Measurements from ENCODE around the gene KCNMB4. TPM values are rescaled to one million over a fixed set of nuclear protein-coding genes. Genes with fewer than 3 reads are reported as not detected.

Gene KCNMB4
- total and polyA plus RNA-seq, 2 of the 4 experiments (the other 2 are of a cell fraction), result 0.90 to 1.1 TPM

- H3K79me1 ChIP-seq (ENCODE audit: low read depth in 1 of 2, low read length in 2 of 2), result no peaks in the 10 kb centered on the region
- intact Hi-C loops (cut with micrococcal nuclease) (loop anchor here (2.0 to 5.0 kb wide), 3 partner anchors 125 to 380 kb away; partner anchors contain the start of gene CNOT2), dilution Hi-C loops (cut with HindIII; ENCODE audit: low sequenced_read_pairs, unreplicated experiment) (no loop called here), in situ Hi-C loops (cut with MboI; ENCODE audit: low sequenced_read_pairs) (no loop called here)
- H4K5ac ChIP-seq (ENCODE audit: low read depth, low read length), result no peak overlapping the region
- H3K36me3 ChIP-seq (ENCODE audit: control insufficient read depth, insufficient read depth, low read length), result no peaks in the 10 kb centered on the region
- no peaks in the 10 kb centered on the region for H3K9me1 ChIP-seq (ENCODE audit: insufficient read depth, low read length)
- ChIA-PET CTCF (interaction anchor here (0.6 kb wide), 1 partner anchor 1181 kb away, joined by 3 read pairs; no protein-coding TSS in a partner anchor), POLR2A (ENCODE audit: unreplicated experiment) (no interaction called here)
- no peak overlapping the region for H3K14ac ChIP-seq (replicated peaks; ENCODE audit: low read depth, low read length)
- no peaks in the 10 kb centered on the region for H3K9me3 ChIP-seq (ENCODE audit: control insufficient read depth, insufficient read depth, low read length)
- H3K27me3 ChIP-seq (ENCODE audit: control insufficient read depth, insufficient read depth, low read length), result peaks cover 15% of the 10 kb centered on the region; the same call in 1 of the 2 replicates
- peak overlapping the region; percentile 85 for H2AFZ ChIP-seq (replicated peaks; ENCODE audit: low read length, poor library complexity)
- H3K56ac ChIP-seq (ENCODE audit: extremely low read depth, insufficient read depth, low read length), result no peak overlapping the region
- H2AK9ac ChIP-seq (replicated peaks; ENCODE audit: low read depth, low read length, poor library complexity), result peak overlapping the region; percentile 45
- H2BK5ac ChIP-seq (ENCODE audit: low read depth, low read length, poor library complexity, severe bottlenecking), result no peak overlapping the region
- H3K23ac ChIP-seq (ENCODE audit: low read depth, low read length), result peak overlapping the region; percentile 73; the same call in 1 of the 2 replicates
- TF ChIP-seq RFX5 (IDR thresholded peaks at IDR 0.05; ENCODE audit: low read depth, low read length) (no peak), RAD21 (IDR thresholded peaks at IDR 0.05; ENCODE audit: low read length) (no peak), NFE2L2 (IDR thresholded peaks at IDR 0.05; ENCODE audit: low read depth, low read length) (no peak), POLR2A (IDR thresholded peaks at IDR 0.05; ENCODE audit: low read depth, low read length) (no peak), MXI1 (IDR thresholded peaks at IDR 0.05; ENCODE audit: borderline replicate concordance, low read depth, low read length) (no peak), FOS (IDR thresholded peaks at IDR 0.05; ENCODE audit: low read depth, low read length) (no peak), ELK1 (IDR thresholded peaks at IDR 0.05; ENCODE audit: borderline replicate concordance, low read depth, low read length) (no peak), CHD1 (IDR thresholded peaks at IDR 0.05; ENCODE audit: low read depth, low read length) (no peak), RCOR1 (IDR thresholded peaks at IDR 0.05; ENCODE audit: insufficient replicate concordance, low read length) (no peak), CEBPB (IDR thresholded peaks at IDR 0.05; ENCODE audit: low read depth, low read length) (no peak)
- TF ChIP-seq, protein P1, sequence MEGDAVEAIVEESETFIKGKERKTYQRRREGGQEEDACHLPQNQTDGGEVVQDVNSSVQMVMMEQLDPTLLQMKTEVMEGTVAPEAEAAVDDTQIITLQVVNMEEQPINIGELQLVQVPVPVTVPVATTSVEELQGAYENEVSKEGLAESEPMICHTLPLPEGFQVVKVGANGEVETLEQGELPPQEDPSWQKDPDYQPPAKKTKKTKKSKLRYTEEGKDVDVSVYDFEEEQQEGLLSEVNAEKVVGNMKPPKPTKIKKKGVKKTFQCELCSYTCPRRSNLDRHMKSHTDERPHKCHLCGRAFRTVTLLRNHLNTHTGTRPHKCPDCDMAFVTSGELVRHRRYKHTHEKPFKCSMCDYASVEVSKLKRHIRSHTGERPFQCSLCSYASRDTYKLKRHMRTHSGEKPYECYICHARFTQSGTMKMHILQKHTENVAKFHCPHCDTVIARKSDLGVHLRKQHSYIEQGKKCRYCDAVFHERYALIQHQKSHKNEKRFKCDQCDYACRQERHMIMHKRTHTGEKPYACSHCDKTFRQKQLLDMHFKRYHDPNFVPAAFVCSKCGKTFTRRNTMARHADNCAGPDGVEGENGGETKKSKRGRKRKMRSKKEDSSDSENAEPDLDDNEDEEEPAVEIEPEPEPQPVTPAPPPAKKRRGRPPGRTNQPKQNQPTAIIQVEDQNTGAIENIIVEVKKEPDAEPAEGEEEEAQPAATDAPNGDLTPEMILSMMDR (conservative IDR thresholded peaks at IDR 0.05; ENCODE audit: low read depth, low read length), result no peak
- H4K91ac ChIP-seq (ENCODE audit: insufficient read depth, low read depth, low read length), result no peak overlapping the region
- H3K18ac ChIP-seq (ENCODE audit: low read depth, low read length), result no peak overlapping the region
- peaks cover 3% of the 10 kb centered on the region; the same call in 1 of the 2 replicates for H3K4me1 ChIP-seq (ENCODE audit: control insufficient read depth, insufficient read depth, low read length)
- peak overlapping the region; percentile 94 for H3K4me2 ChIP-seq (ENCODE audit: low read depth, low read length)
- no CpG with 5 or more reads among the region's 21 CpGs for WGBS, 2 experiments (ENCODE audit: extremely low coverage in 2 of 2, insufficient read length in 1 of 2)
- H3K27ac ChIP-seq (ENCODE audit: insufficient read depth, low read length), result no peak overlapping the region
- DNase-seq (peak; percentile 11), ATAC-seq (ENCODE audit: low read depth) (no peak; the same call in 1 of the 2 replicates)
- no peak overlapping the region for H2AK5ac ChIP-seq (ENCODE audit: low read depth, low read length)
- no peak overlapping the region for H3K9ac ChIP-seq (ENCODE audit: low read depth, low read length)
- no peaks in the 10 kb centered on the region for H4K20me1 ChIP-seq (ENCODE audit: insufficient read depth, low read length)
- H2BK20ac ChIP-seq (ENCODE audit: low read depth, low read length), result no peak overlapping the region
- H3K4ac ChIP-seq (ENCODE audit: low read depth, low read length), result no peak overlapping the region
- no TSS peak for BruUV-seq (replicated peaks)
- H4K8ac ChIP-seq (ENCODE audit: low read depth in 2 of 2, low read length in 2 of 2), result no peak overlapping the region
- H2BK120ac ChIP-seq (ENCODE audit: low read depth, low read length), result no peak overlapping the region
- H2BK15ac ChIP-seq (ENCODE audit: low read depth, low read length), result no peak overlapping the region
- peak overlapping the region; percentile 85 for H3K4me3 ChIP-seq (ENCODE audit: insufficient read depth, low read depth, low read length)
Observed at GRCh38 chr12:70367258-70368141, 1.4 kb downstream of the KCNMB4 start.
